HG03045 (cell line): Measurements from ENCODE around the gene ANO4.

ENCODE experiments used
- ATAC-seq: cut with Tn5 transposase; IDR thresholded peaks from one replicate; pipeline ENCODE4 v1.9.1; 2021; ENCODE audit warnings: mild to moderate bottlenecking, moderate library complexity; ENCODE audit not compliant: unreplicated experiment

The ANO4 gene

GRCh38 chr12:100801320-100801719, 6.7 kb downstream of the ANO4 start:
- no peak for ATAC-seq

GRCh38 chr12:100808777-100809176, 14.2 kb downstream of the ANO4 start:
- ATAC-seq = no peak

- no peak for ATAC-seq
These were observed 25.7 kb downstream of the ANO4 start for GRCh38 chr12:100820314-100820713.

- ATAC-seq = no peak
These were observed 29.4 kb downstream of the ANO4 start for GRCh38 chr12:100823963-100824362.

- ATAC-seq = no peak
These were observed 29.9 kb downstream of the ANO4 start for GRCh38 chr12:100824476-100824875.

- ATAC-seq = no peak
These were observed 31.7 kb downstream of the ANO4 start for GRCh38 chr12:100826323-100826722.

- ATAC-seq = no peak
These were observed 33.4 kb downstream of the ANO4 start for GRCh38 chr12:100827901-100828520.

GRCh38 chr12:100830003-100830795, 35.6 kb downstream of the ANO4 start:
- ATAC-seq = no peak

GRCh38 chr12:100833282-100833681, 38.7 kb downstream of the ANO4 start:
- ATAC-seq = no peak

- no peak for ATAC-seq
These were observed 46.2 kb downstream of the ANO4 start for GRCh38 chr12:100840748-100841147.

- ATAC-seq = no peak
These were observed 47.6 kb downstream of the ANO4 start for GRCh38 chr12:100842156-100842555.

GRCh38 chr12:100843061-100843460, 48.5 kb downstream of the ANO4 start:
- no peak for ATAC-seq

GRCh38 chr12:100845095-100845494, 50.5 kb downstream of the ANO4 start:
- no peak for ATAC-seq

GRCh38 chr12:100851637-100852036, 57.1 kb downstream of the ANO4 start:
- no peak for ATAC-seq

GRCh38 chr12:100857418-100857817, 62.8 kb downstream of the ANO4 start:
- ATAC-seq = no peak

GRCh38 chr12:100857971-100858370, 63.4 kb downstream of the ANO4 start:
- ATAC-seq = no peak

- ATAC-seq = no peak
These were observed 64.1 kb downstream of the ANO4 start for GRCh38 chr12:100858656-100859055.

GRCh38 chr12:100859063-100859627, 64.6 kb downstream of the ANO4 start:
- ATAC-seq = no peak

- no peak for ATAC-seq
These were observed 66.0 kb downstream of the ANO4 start for GRCh38 chr12:100860611-100861010.

GRCh38 chr12:100862676-100863075, 68.1 kb downstream of the ANO4 start:
- no peak for ATAC-seq

- ATAC-seq = no peak
These were observed 69.8 kb downstream of the ANO4 start for GRCh38 chr12:100864366-100864765.
